22Rv1 (cell line): Measurements from ENCODE around the gene TES.

Experiments
- ZFX ChIP-seq: fragments of 450-650 bp; IDR thresholded peaks from 2 replicates; pipeline ENCODE4 v1.6.1; 2017; ENCODE audit warnings: antibody characterized with exemption, borderline replicate concordance
- TF ChIP-seq, protein P1 (sequence below): fragments of 450-650 bp; IDR thresholded peaks from 2 replicates; pipeline ENCODE4 v1.5.1; 2017; ENCODE audit warnings: mild to moderate bottlenecking

DNA sequence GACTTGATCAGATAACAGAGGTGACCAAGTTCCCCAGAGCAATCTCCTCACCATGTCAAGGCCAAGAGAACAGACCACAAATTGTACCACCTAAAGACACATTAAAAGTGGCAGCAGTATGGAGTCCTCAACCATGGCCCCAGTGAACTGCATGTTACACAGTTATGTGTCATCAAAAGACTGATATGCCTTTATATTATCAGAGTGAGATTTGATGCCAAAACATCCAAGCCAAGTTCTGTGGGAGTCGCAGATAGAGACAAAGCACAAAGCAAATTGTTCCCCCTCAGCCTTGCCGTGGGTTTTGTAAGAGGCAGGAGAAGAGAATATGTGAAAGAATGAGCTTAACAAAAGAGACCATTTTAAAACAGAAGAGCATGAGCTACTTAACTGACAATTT, 39.2 kb upstream of the TES start:
- TF ChIP-seq, protein P1, sequence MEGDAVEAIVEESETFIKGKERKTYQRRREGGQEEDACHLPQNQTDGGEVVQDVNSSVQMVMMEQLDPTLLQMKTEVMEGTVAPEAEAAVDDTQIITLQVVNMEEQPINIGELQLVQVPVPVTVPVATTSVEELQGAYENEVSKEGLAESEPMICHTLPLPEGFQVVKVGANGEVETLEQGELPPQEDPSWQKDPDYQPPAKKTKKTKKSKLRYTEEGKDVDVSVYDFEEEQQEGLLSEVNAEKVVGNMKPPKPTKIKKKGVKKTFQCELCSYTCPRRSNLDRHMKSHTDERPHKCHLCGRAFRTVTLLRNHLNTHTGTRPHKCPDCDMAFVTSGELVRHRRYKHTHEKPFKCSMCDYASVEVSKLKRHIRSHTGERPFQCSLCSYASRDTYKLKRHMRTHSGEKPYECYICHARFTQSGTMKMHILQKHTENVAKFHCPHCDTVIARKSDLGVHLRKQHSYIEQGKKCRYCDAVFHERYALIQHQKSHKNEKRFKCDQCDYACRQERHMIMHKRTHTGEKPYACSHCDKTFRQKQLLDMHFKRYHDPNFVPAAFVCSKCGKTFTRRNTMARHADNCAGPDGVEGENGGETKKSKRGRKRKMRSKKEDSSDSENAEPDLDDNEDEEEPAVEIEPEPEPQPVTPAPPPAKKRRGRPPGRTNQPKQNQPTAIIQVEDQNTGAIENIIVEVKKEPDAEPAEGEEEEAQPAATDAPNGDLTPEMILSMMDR, result no peak
- TF ChIP-seq ZFX, result no peak
